Measurements from ENCODE around the gene TMEM18. TPM values are rescaled to one million over a fixed set of nuclear protein-coding genes. Genes with fewer than 3 reads are reported as not detected.

TMEM18 gene
- total RNA-seq, 1 donor from 2014 or later, result 19.8 TPM

GRCh38 chr2:673615-674320 is 3.4 kb downstream of the TMEM18 start:
- DNase-seq (ENCODE audit: low spot score), result no peak

DNA sequence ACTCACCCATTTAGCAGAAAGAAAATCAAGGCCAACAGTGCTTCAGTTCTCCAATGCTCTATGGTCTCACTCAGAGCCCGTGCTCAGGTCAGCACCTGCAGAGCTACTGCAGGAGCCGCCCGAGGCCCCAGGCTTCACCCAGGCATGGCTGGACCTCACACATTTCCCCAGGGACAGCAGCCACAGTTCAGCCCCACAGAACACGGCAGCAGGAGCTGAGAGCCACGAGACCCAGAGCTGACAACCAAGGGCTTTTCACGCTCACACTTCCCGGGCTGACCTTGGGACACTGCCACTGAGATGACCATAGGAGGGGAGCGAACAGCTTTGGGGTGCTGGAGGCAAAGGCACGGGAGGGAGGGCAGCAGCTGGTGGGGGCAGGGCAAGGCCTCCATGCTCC is 4.2 kb downstream of the TMEM18 start:
- DNase-seq (ENCODE audit: low spot score), result no peak

GRCh38 chr2:672606-672905 is 4.7 kb downstream of the TMEM18 start:
- no peak for DNase-seq (ENCODE audit: low spot score)

- no peak for DNase-seq (ENCODE audit: low spot score)
Measured at GRCh38 chr2:671787-672605, 5.2 kb downstream of the TMEM18 start.

DNA sequence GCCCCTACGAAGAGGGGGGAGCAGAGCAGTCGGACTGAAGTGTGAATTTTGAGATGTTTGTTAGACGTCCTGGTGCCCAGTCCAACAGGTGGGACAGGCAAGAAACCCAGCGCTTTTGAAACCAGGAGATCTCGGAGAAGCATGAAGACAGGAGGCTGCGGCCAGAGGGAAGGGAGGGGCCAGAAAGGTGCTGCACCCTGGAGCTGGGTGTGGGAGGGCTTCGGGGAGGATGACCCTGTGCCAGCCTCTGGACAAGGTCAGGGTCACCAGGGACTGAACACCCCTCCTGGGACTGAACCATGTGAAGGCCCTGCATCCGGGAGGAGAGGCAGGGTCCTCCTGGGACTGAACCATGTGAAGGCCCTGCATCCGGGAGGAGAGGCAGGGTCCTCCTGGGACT is 6.1 kb downstream of the TMEM18 start:
- DNase-seq (ENCODE audit: low spot score), result no peak

- no peak for DNase-seq (ENCODE audit: low spot score)
Measured at GRCh38 chr2:670637-671036, 6.6 kb downstream of the TMEM18 start.

GRCh38 chr2:669323-669722 is 7.9 kb downstream of the TMEM18 start:
- DNase-seq (ENCODE audit: low spot score), result no peak

DNA sequence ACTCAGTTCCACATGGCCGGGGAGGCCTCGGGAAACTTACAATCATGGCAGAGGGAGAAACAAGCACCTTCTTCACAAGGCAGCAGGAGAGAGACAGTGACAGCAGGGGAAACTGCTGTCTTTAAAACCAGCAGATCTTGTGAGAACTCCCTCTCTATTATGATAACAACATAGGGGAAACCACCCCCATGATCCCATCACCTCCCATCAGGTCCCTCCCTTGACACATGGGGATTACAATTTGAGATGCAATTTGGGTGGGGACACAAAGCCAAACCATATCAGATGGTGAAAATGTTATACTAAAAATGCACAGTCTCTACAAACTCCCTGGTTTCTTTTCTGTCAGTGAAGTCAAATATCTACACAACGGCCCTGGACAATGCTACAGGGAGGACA is 9.2 kb downstream of the TMEM18 start:
- no peak for DNase-seq (ENCODE audit: low spot score)

GRCh38 chr2:667332-667999 is 9.7 kb downstream of the TMEM18 start:
- DNase-seq (ENCODE audit: low spot score), result no peak

DNA sequence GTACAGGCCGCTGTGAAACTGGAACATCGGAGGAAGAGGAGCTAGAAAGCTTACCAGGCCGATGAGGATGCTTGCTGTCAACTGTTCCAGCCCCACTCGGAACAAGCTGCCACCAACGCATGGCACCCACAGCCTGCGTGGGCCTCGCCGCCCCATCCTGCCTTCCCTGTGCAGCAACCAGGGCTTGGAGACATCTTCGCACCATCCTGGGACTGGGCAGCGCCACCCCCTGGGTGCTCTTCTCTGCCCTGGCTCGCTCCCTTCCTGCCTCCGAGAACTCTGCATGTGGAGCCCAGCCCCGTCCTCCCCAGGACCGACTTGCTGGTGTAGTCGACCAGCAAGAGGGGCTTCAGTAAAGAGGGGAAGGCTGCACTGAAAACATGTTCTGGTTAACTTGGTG is 10.8 kb downstream of the TMEM18 start:
- DNase-seq (ENCODE audit: low spot score), result no peak

GRCh38 chr2:665340-666073 is 11.7 kb downstream of the TMEM18 start:
- DNase-seq (ENCODE audit: low spot score), result no peak

GRCh38 chr2:664063-664462 is 13.1 kb downstream of the TMEM18 start:
- no peak for DNase-seq (ENCODE audit: low spot score)

DNA sequence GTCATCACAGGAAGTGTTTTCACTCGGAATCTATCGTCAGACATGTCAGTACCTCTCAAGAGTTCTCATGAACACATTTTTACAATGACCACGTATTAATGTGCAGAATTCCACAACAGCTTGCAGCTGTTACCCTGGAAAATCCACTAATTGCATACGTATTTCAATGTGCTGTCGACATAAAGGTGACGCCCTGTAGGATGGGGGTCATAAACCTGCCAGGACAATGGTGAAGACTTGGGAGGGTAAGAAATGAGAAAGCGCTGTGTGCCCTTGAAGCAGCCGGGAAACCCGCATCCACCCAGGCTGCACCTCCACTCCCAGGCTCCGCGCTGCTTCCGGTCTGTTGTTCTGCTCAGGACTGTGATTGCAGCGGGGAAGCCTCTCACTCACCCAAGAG is 14.0 kb downstream of the TMEM18 start:
- DNase-seq (ENCODE audit: low spot score), result no peak

- no peak for DNase-seq (ENCODE audit: low spot score)
Measured at GRCh38 chr2:661360-661635, 15.9 kb downstream of the TMEM18 start.

- no peak for DNase-seq (ENCODE audit: low spot score)
Measured at GRCh38 chr2:660586-661359, 16.4 kb downstream of the TMEM18 start.

GRCh38 chr2:660029-660428 is 17.2 kb downstream of the TMEM18 start:
- no peak for DNase-seq (ENCODE audit: low spot score)

GRCh38 chr2:658426-658825 is 18.8 kb downstream of the TMEM18 start:
- peak; percentile 35 for DNase-seq (ENCODE audit: low spot score)

DNA sequence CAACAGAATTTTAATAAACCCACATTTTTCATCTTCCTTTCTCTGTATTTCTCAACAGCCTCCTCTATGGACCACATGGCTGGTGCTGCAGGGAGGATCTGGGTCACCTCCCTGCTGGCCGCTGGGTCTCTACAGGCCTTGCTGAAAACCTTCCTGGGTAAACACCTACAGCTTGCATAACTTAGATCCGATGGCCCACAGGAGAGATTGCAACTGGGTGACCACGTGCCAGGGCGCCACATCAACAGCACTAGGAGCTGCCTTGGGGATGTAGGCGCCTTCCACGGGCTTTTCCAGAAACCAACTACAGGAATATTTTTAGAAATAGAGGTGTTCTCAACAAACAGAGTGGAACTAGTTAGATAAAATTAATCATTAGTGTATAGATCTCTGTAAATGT is 19.4 kb downstream of the TMEM18 start:
- DNase-seq (ENCODE audit: low spot score), result peak; percentile 53

DNA sequence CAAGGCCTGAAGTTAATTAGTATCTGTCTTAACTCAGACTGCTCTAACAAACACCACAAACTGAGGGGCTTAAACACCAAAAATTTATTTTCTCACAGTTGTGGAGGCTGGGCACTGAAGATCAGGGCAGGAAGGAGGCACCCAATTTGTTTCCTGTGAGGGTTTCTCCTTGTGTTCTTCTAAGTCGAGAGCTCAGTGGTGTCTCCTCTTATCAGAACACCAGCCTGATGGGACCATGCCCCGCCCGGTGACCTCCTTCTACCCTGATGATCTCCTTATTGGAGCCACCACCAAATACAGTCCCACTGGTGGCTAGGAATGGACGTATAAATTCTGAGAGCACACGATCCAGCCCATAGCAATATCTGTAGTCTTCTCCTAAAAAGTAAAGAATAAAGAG is 20.5 kb downstream of the TMEM18 start:
- no peak for DNase-seq (ENCODE audit: low spot score)

GRCh38 chr2:655626-656025 is 21.6 kb downstream of the TMEM18 start:
- peak; percentile 64 for DNase-seq (ENCODE audit: low spot score)

GRCh38 chr2:654896-655295 is 22.3 kb downstream of the TMEM18 start:
- DNase-seq (ENCODE audit: low spot score), result peak; percentile 60

Data from mesenteric fat pad (tissue), 1 donor.